Gastrocnemius medialis (tissue), 4 donors: ENCODE data around the gene RNF175. TPM values are rescaled to one million over a fixed set of nuclear protein-coding genes. Genes with fewer than 3 reads are reported as not detected.

Experiments
- ATAC-seq, 2 donors: fragments of 150-250 bp; one replicate each; pipeline ENCODE4 v1.9.1; 2016
- DNase-seq, 2 donors: peaks; one replicate each; pipeline ENCODE4 v3.0.0-alpha.2; 2019
- H3K27ac ChIP-seq, 4 donors: fragments of 200-600 bp; sonication (generic); 1 replicate in 1 of 4; 2 replicates in 3 of 4; pipeline ENCODE4 v1.5.1; 2016 to 2018; ENCODE audit warnings: mild to moderate bottlenecking in 2 of 4, moderate library complexity in 1 of 4
- H3K27me3 ChIP-seq, 3 donors: fragments of 200-600 bp; sonication (generic) in 2 of 3; 1 replicate in 1 of 3; 2 replicates in 2 of 3; pipeline versions ENCODE4 v1.5.1 to v1.6.0; 2016 to 2019; ENCODE audit warnings: mild to moderate bottlenecking in 1 of 3, moderate library complexity in 1 of 3
- H3K36me3 ChIP-seq, 2 donors: fragments of 200-600 bp; sonication (generic) in 1 of 2; one replicate each; pipeline ENCODE4 v1.5.1; 2017 to 2018
- H3K4me1 ChIP-seq, 2 donors: fragments of 200-600 bp; sonication (generic) in 1 of 2; one replicate each; pipeline ENCODE4 v1.5.1; 2016 to 2017; ENCODE audit warnings: mild to moderate bottlenecking in 2 of 2
- H3K4me3 ChIP-seq, 4 donors: fragments of 200-600 bp; sonication (generic) in 3 of 4; 1 replicate in 1 of 4; 2 replicates in 3 of 4; pipeline ENCODE4 v1.5.1; 2016 to 2019; ENCODE audit warnings: mild to moderate bottlenecking in 2 of 4
- H3K9me3 ChIP-seq, 3 donors: fragments of 200-600 bp; sonication (generic) in 2 of 3; 1 replicate in 1 of 3; 2 replicates in 2 of 3; pipeline ENCODE4 v1.5.1; 2016 to 2019
- POLR2A ChIP-seq, 2 donors: fragments of 450-650 bp; IDR thresholded peaks; one replicate each; pipeline ENCODE4 v1.6.1; 2017; ENCODE audit warnings: antibody characterized with exemption in 2 of 2, mild to moderate bottlenecking in 2 of 2, moderate library complexity in 2 of 2
- in situ Hi-C, 4 donors: fragments of 200-750 bp; cut with MboI; loops; one replicate each; pipeline versions ENCODE4 v1.15.0 to v1.8.0; 2017; ENCODE audit warnings: low sequenced_read_pairs in 4 of 4
- intact Hi-C: fragments of 100-400 bp; cut with DNase I; formaldehyde crosslinking; loops from one replicate; pipeline ENCODE4 v1.15.1; 2023; ENCODE audit warnings: low total_unique reads
- total RNA-seq, 4 donors: library from RNA; depleted of rRNA; stranded (reverse); fragments of >200 nt; gene quantifications; one replicate each; pipeline versions ENCODE4 v1.1.0 to v1.2.3, GENCODE V29; 2016
- TF ChIP-seq, protein P1 (sequence below), 5 experiments: fragments of 450-650 bp in 3 of 5; fragments of 200-600 bp in 2 of 5; sonication (generic) in 2 of 5; IDR thresholded peaks in 4 of 5; conservative IDR thresholded peaks in 1 of 5; 1 replicate in 4 of 5; 2 replicates in 1 of 5; pipeline ENCODE4 v1.5.1; 2016 to 2019; ENCODE audit warnings: antibody characterized with exemption in 5 of 5, mild to moderate bottlenecking in 3 of 5, moderate library complexity in 3 of 5

RNF175 gene
- total RNA-seq, 4 donors from 2014 or later: 1.2 TPM; not detected in 3

DNA sequence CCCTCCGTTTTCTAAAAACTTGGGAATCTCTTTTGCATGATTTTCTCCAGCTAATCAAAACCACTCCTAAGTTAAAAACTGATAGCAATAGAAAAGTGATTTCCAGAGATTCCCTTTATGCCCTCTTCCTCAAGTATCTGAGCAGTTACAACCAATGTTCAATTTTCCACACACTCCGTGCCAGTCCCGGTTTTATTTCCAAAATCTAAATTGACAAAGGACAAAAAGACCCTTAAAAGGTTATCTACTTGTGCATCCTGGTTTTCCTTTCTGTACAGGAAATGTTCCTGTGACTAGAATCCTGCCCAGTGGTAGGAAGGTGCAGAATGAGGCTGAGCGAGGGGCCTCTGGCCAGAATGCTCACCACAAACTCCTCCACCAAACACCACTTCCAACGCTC is 27.8 kb upstream of the RNF175 start:
- in situ Hi-C loops (loop anchor here in 1 of 4 donors (25.0 kb wide), 1 partner anchor 525 kb away; no protein-coding TSS in a partner anchor), intact Hi-C loops (no loop called here)
- Histone ChIP-seq H3K27me3 (peaks cover 58 to 67% (median 62%) of the 10 kb centered on the region in 3 donors), H3K36me3 (no peaks in the 10 kb centered on the region), H3K4me3 (no peak overlapping the region), H3K27ac (no peak overlapping the region), H3K4me1 (peaks cover 0 to 16% of the 10 kb centered on the region in 2 donors), H3K9me3 (no peaks in the 10 kb centered on the region)
- ATAC-seq: no peak
- DNase-seq: no peak
- no peak for TF ChIP-seq POLR2A (IDR thresholded peaks at IDR 0.05)
- TF ChIP-seq, protein P1, sequence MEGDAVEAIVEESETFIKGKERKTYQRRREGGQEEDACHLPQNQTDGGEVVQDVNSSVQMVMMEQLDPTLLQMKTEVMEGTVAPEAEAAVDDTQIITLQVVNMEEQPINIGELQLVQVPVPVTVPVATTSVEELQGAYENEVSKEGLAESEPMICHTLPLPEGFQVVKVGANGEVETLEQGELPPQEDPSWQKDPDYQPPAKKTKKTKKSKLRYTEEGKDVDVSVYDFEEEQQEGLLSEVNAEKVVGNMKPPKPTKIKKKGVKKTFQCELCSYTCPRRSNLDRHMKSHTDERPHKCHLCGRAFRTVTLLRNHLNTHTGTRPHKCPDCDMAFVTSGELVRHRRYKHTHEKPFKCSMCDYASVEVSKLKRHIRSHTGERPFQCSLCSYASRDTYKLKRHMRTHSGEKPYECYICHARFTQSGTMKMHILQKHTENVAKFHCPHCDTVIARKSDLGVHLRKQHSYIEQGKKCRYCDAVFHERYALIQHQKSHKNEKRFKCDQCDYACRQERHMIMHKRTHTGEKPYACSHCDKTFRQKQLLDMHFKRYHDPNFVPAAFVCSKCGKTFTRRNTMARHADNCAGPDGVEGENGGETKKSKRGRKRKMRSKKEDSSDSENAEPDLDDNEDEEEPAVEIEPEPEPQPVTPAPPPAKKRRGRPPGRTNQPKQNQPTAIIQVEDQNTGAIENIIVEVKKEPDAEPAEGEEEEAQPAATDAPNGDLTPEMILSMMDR (IDR thresholded peaks at IDR 0.05 in 4 of 5, conservative IDR thresholded peaks at IDR 0.05 in 1 of 5): no peak

DNA sequence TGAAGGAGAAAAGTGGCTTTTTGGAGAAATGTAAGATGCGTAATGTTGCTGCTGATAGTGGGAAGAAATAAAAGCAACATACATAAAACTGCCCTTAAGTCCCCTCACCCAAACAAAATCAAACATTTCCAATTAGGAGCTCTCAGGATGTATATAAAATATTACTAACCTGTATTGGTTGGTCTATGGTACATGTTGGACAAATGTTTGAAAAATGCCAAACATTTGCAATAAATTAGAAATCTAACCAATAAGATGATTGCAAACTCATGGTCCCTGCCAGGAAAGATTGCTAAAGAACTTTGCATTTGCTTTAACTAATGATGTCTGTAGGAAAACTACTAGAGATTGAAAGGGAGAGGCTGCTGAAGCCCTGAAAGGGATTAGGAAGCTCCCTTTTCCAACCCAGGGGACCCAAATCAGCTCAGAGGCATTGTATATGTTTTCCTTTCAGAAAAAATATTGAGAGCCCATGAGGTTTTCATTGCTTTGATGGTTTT is 27.3 kb upstream of the RNF175 start:
- intact Hi-C loops: no loop called here
- no peaks in the 10 kb centered on the region for H3K36me3 ChIP-seq
- DNase-seq (no peak), ATAC-seq (no peak)
- peaks cover 53 to 62% (median 58%) of the 10 kb centered on the region in 3 donors for H3K27me3 ChIP-seq
- no peak overlapping the region for H3K4me3 ChIP-seq
- H3K4me1 ChIP-seq: peaks cover 0 to 11% of the 10 kb centered on the region in 2 donors
- in situ Hi-C loops: loop anchor here in 1 of 4 donors (25.0 kb wide), 1 partner anchor 525 kb away; no protein-coding TSS in a partner anchor
- no peak for TF ChIP-seq POLR2A (IDR thresholded peaks at IDR 0.05)
- TF ChIP-seq, protein P1 (IDR thresholded peaks at IDR 0.05 in 4 of 5, conservative IDR thresholded peaks at IDR 0.05 in 1 of 5): no peak
- H3K9me3 ChIP-seq: no peaks in the 10 kb centered on the region
- no peak overlapping the region for H3K27ac ChIP-seq

DNA sequence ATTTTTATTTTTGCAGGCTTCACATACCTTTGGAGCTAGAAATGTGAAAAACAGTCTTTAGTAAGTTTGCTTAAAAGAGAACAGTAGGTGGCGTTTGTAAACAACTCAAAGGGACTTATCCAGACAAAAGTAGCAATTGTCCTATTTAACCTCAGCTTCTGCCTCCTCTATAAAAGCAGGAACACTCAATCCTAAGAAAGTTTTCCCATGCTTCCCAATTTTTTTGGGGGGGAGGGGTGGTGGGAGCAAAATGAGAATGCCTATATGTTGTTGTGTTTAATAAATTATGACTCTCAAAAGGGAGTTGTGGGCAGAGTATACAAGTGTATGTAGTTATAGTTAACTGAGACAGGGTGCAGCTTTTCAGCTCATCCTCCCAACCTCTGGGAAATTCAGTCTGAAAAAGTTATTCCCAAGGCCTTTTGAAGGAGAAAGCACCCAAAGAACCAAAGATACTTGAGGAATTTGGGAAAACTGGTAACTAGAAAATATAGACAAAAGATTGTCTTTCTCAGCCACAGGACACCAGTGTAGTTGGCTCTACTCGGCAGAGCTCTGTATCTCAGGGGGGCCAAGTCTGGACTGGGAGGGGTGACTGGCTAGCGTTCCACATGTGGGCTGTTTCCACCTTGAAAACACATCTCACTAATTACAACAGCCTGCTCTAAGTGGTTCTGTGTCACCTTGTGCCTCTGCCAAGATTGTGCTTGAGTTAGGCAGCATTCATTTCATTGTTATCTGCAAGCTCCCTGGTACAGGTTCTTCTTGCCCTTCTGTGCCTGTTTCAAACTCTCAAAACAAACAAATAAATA is 26.3 kb upstream of the RNF175 start:
- DNase-seq (no peak), ATAC-seq (no peak)
- Histone ChIP-seq H3K36me3 (no peaks in the 10 kb centered on the region), H3K27ac (no peak overlapping the region), H3K4me1 (peaks cover 0 to 6% of the 10 kb centered on the region in 2 donors), H3K4me3 (no peak overlapping the region), H3K9me3 (no peaks in the 10 kb centered on the region), H3K27me3 (peaks cover 43 to 52% (median 48%) of the 10 kb centered on the region in 3 donors)
- TF ChIP-seq, protein P1 (IDR thresholded peaks at IDR 0.05 in 4 of 5, conservative IDR thresholded peaks at IDR 0.05 in 1 of 5): peak in 1 of 5 experiments; percentile 10
- no peak for TF ChIP-seq POLR2A (IDR thresholded peaks at IDR 0.05)
- intact Hi-C loops (no loop called here), in situ Hi-C loops (loop anchor here in 1 of 4 donors (25.0 kb wide), 1 partner anchor 526 kb away; no protein-coding TSS in a partner anchor)

DNA sequence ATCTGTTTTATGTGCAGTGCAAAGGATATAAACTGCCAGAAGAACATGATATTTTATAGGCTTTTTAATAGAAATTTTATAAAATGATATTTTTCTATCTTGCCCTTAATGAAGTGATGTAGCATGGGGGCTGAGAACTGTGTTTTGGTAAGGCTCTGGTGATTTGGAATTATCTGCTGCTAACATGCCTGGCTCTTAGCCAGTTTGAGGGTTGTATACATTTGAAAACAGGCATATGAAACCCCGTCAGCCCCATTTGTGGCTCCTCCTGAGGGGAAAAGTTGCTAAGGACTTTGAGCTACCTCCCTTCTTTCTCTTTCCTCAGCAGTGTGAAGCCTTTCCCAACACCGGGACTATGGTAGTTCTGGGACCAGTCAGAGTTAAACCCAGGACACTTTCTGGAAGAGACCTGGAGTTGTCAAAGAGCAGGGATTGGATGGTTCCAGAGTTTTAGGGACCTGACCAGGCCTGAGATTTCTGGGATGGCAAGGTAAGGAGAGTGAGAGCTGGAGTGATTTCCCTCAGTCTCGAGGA is 24.4 kb upstream of the RNF175 start:
- H3K9me3 ChIP-seq: no peaks in the 10 kb centered on the region
- H3K36me3 ChIP-seq: no peaks in the 10 kb centered on the region
- DNase-seq (no peak), ATAC-seq (no peak)
- peaks cover 27 to 33% (median 33%) of the 10 kb centered on the region in 3 donors for H3K27me3 ChIP-seq
- in situ Hi-C loops: loop anchor here in 1 of 4 donors (25.0 kb wide), 1 partner anchor 528 kb away; no protein-coding TSS in a partner anchor
- no peak for TF ChIP-seq POLR2A (IDR thresholded peaks at IDR 0.05)
- TF ChIP-seq, protein P1 (IDR thresholded peaks at IDR 0.05 in 4 of 5, conservative IDR thresholded peaks at IDR 0.05 in 1 of 5): no peak
- intact Hi-C loops: no loop called here
- no peak overlapping the region for H3K4me3 ChIP-seq
- H3K27ac ChIP-seq: no peak overlapping the region
- peaks cover 0 to 6% of the 10 kb centered on the region in 2 donors for H3K4me1 ChIP-seq
